Measurements from ENCODE around the gene PARP15.
"Not testable (repeated sequence)": the region's sequence is repeated elsewhere in the genome, so short reads cannot be mapped to it uniquely, and the experiment has no call there.

PARP15 gene

DNA sequence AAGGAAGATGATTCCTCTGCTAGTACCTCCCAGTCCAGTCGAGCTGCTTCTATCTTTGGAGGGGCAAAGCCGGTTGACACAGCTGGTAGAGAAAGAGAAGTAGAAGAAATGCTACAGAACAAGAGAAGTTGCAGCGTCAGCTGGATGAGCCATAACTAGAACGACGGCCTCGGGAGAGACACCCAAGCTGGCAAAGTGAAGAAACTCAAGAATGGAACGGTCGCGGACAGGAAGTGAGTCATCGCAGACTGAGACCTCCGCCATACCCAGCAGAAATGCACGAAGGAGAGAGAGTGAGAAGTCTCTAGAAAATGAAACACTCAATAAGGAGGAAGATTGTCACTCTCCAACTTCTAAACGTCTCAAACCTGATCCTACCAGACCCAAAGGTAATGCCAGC lies 84.2 kb downstream of the PARP15 start:
- FAIRE-seq (no peak), DNase-seq (ENCODE audit: insufficient read length, low spot score) (no peak)

DNA sequence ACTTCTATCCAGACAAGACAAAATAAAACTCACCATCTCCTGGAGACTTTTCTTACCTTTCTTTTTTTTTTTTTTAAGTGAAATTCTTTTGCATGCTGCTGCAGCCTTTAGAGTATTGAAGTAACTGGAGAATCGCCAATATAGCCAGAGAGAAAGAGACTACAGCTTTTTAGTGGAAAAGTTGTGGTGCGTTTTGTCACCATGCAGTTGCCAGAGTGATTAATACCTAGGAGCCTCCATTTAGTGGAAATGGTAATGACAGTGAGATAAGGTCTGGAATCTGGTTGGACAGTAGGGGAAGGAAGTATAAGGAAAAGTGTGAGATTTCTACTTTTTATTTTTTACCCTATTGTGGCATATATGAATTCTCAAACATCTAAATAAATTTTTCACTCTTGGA lies 85.1 kb downstream of the PARP15 start:
- FAIRE-seq (no peak), DNase-seq (ENCODE audit: insufficient read length, low spot score) (no peak)

DNA sequence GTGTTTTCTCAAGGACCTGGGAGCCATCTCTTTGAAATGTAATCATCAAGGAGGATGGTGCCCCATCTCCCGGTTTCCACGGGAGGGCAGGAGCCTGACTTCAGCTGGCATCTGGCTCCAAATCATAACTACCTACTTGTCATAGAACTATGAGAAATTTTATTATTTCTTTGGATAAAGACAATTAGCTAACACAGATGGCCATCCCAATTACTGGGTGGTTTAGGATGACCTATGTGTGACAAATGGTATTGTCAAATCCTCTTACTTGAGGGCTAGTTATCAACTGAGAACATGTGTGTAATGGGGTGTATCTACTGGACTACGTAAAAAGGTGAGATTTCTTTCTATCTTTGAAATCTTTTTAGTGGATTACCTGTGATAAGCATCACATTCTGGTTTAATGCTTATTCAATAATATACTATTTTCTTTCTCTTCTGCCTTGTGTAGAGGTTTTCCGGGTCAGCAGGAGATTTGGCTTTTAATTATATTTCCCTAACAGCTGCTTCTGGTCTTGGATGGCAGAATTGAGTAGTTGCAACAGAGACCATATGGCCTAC lies 87.9 kb downstream of the PARP15 start:
- DNase-seq (ENCODE audit: insufficient read length, low spot score): no peak
- no peak for FAIRE-seq

- no peak for DNase-seq (ENCODE audit: insufficient read length, low spot score)
These were observed 88.4 kb downstream of the PARP15 start for GRCh38 chr3:122665881-122666280.

DNA sequence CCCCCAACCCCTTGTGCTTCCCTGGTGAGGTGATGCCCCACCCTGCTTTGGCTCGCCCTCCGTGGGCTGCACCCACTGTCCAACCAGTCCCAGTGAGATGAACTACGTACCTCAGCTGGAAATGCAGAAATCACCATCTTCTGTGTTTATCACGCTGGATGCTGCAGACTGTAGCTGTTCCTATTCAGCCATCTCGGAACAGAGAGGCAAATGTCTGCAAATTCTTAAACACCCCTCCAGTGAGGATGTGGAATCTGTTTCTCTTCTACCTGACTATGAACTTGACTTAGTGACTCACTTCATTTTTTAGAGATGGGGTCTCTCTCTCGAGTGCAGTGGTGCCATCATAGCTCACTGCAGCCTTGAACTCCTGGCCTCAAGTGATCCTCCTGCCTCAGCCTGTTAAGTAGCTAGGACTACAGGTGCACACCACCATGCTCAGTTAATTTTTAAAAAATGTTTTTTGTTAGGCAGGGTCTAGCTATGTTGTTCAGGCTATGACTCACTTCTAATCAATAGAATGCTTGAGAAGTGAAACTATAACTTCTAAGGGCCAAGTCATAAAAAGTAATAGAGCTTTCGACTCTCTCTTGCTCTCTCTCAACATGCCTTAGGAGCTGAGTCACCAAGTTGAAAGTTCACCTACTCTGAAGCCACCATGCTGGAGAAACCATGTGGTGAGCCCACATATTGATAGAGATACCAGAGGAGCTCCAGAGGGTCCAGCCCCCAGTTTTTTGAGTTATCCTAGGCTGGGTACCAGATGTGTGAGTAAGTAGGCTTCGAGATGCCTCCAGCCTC lies 91.7 kb downstream of the PARP15 start:
- no peak for DNase-seq (ENCODE audit: insufficient read length, low spot score)

More at GRCh38 chr3:122665881-122666280, 88.4 kb downstream of the PARP15 start:
- no peak for FAIRE-seq

GRCh38 chr3:122671553-122671952 lies 94.1 kb downstream of the PARP15 start:
- DNase-seq (ENCODE audit: insufficient read length, low spot score): no peak

More for the DNA sequence above, 91.7 kb downstream of the PARP15 start:
- peak; percentile 42 for FAIRE-seq

DNA sequence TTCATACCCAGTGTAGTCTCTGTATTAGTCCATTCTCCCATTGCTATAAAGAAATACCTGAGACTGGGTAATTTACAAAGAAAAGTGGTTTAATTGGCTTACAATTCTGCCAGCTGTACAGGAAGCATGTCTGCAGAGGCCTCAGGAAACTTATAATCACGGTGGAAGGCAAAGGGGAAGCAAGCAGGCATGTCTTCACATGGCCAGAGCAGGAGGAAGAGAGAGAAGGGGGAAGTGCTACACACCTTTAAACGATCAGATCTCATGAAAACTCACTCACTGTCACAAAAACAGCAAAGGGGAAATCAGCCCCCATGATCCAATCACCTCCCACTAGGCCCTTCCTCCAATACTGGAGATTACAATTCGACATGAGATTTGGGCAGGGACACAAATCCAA lies 96.9 kb downstream of the PARP15 start:
- DNase-seq (ENCODE audit: insufficient read length, low spot score): no peak
- FAIRE-seq: peak; percentile 39

More at GRCh38 chr3:122671553-122671952, 94.1 kb downstream of the PARP15 start:
- FAIRE-seq: no peak

DNA sequence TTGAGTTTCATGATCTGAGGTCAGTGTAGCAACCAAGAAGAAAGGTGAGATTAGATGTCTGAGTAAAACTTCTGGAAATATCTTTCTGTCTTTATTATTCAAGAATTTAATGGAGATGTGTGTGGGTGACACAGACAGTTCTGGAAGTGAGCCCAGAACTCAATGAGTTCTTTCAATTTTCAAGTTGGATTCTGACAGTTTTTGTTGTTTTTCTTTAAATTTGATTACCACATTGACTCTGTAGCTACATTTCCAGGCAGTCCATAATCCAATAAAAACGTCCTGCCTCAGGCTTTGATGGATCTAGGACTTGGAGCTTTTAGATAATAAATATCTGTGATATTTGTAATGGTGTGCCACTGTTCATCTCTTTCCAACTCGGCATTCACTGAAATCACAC lies 99.3 kb downstream of the PARP15 start:
- no peak for DNase-seq (ENCODE audit: insufficient read length, low spot score)
- no peak for FAIRE-seq

DNA sequence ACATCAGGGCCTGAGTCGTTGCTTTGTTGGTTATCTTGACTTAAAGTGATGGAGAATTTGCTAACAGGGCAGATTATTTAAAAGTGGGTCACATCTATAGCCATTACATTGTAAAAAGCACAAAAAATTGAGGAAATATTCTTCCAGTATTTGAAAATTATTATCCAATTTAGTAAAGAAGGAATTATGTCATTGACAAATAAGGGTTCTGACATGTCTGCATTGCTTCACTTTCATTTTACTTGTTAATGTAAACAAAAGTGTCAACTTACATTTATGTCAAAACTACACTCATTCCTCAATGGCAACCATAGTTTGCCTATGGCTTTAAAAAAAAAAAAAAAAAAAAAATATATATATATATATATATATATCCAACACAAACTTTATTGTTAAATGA lies 99.8 kb downstream of the PARP15 start:
- DNase-seq (ENCODE audit: insufficient read length, low spot score) (no peak), FAIRE-seq (no peak)

DNA sequence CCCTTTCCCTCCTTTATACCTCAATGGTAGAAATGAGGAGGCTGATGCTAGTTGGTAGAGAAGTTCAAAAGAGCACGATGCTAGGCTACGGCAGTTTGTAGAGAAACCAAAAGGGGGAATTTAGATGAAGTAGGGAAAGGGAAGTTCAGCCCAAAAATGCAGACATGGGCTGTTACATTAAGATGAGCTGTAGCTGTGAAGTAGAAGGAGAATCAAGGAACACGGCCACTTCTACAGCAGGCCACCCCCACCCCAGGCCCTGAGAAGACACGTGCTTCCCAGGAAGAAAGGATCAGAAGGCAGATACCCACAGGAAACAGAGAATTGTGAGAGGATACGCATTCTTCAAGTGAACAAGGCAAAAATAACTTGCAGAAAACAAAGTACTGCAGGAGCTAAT lies 101.1 kb downstream of the PARP15 start:
- DNase-seq (ENCODE audit: insufficient read length, low spot score): no peak
- no peak for FAIRE-seq

DNA sequence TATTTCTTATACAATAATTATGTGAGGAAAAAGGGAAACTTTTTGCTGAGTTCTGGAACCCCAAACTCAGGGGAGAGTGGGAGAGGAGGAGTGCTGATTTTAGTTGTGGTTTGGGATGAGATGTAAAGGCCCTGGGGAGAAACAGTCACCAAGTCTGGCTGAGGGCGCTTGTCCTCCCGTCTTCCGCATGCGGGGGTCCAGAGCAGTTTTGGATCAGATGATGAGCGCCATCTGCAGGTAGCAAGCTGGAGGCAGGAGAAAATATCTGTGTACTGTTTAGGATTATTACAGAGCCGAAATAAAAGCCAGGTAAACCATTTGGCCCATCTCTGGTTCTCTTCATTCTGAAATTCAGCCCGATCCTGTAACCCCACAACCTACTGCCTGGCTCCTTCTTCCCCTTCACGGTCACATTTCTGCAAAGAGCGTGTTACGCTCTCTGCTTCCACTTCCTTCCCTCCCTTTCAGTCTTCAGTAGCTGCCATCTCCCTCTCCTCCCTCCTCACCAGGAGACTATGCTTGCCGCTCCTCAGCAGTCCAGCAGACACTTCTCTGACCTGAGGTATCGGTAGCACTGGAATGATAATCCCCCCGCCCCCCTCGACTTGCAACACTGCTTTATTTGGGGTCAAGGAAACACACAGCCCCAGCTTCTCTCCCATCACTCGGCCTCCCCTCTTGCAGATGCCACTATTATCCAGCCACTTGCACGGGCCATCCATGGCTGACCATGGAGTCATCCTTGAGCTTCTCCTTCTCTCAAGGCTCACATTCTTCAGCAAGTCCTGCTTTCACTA lies 101.8 kb downstream of the PARP15 start:
- DNase-seq (ENCODE audit: insufficient read length, low spot score) (no peak), FAIRE-seq (peak; percentile 97)

DNA sequence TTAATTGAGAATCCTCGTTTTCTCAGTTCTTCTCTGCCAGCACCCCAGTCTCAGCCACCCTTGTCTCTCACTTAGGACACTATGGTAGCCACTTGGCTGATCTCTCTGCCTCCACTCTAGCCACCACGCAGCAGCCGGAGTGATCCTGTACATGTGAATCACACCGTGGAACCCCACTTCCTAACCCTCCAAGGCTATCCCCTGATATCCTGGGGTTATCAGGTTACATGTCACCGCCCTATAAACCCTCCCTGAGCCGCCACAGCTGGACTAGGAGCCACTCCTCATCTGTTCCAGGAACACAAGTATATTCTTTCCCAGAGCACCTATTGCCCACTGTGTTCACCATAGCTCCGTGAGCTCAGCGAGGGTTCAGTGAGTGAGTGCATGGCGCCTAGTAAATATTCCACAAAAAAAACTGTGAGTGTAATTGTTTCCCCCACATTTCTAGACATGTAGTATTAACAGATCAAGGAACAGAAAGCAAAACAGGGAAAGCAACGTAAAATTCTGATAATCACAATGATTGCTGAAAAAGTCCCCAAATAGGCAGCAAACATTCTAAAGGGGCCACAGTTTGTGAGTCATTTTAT lies 102.5 kb downstream of the PARP15 start:
- DNase-seq (ENCODE audit: insufficient read length, low spot score) (no peak), FAIRE-seq (no peak)

GRCh38 chr3:122680475-122681283 lies 103.2 kb downstream of the PARP15 start, which contains the start of gene PARP14:
Gene PARP14, plus strand, starts transcription at chr3:122680839. Its CDS starts 45 bp downstream, at chr3:122680884.
- peak; percentile 91 for FAIRE-seq
- peak; percentile 35 for DNase-seq (ENCODE audit: insufficient read length, low spot score)

GRCh38 chr3:122681284-122681973 lies 104.0 kb downstream of the PARP15 start:
- DNase-seq (ENCODE audit: insufficient read length, low spot score): no peak
- FAIRE-seq: no peak

DNA sequence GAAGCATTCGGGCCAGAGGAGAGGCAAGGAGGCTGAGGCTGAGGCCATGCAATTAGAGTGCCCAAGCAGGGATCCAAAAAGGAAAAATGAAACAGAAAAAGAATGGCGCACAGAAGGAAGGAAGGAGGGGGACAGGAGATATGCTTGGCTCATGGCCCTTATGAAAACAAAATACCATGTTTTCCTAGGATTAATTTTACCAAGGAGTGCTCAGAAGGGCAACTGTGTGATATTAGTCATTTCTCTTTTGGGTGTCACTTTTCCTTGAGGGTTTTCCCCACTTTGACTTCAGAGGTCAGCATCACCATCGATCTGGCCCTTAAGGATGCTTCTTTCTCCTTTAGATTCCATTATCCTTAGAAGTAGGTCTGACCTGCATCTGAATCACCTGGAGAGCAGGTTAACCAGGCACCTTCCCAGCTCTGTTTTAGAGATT lies 104.5 kb downstream of the PARP15 start:
- no peak for DNase-seq (ENCODE audit: insufficient read length, low spot score)
- FAIRE-seq: peak; percentile 78

- FAIRE-seq: peak; percentile 79
- DNase-seq (ENCODE audit: insufficient read length, low spot score): not testable (repeated sequence)
These were observed 105.4 kb downstream of the PARP15 start for GRCh38 chr3:122682778-122683411.

GRCh38 chr3:122687298-122687697 lies 109.8 kb downstream of the PARP15 start:
- FAIRE-seq (no peak), DNase-seq (ENCODE audit: insufficient read length, low spot score) (no peak)
